H9 (cell line): ENCODE results near the gene PPP1R14B. TPM values are rescaled to one million over a fixed set of nuclear protein-coding genes. Genes with fewer than 3 reads are reported as not detected.
A peak's percentile ranks its signal among the peaks of the same experiment; 100 is the strongest.

Source experiments
- DNase-seq: peaks from one replicate; pipeline ENCODE4 v3.0.0-alpha.2; 2017
- H2AFZ ChIP-seq: one replicate; pipeline ENCODE4 v1.6.1; 2013; ENCODE audit warnings: mild to moderate bottlenecking, low read length, control low read depth, moderate library complexity
- H2AK5ac ChIP-seq: 2 replicates; pipeline ENCODE4 v1.6.1; 2013; ENCODE audit warnings: low read length, control low read depth, mixed read lengths; ENCODE audit not compliant: insufficient read length
- H2BK120ac ChIP-seq: one replicate; pipeline ENCODE4 v1.6.1; 2013; ENCODE audit warnings: low read depth, mild to moderate bottlenecking, low read length, control low read depth, inconsistent platforms; ENCODE audit not compliant: poor library complexity, severe bottlenecking
- H2BK12ac ChIP-seq: 2 replicates; pipeline ENCODE4 v1.6.1; 2013; ENCODE audit warnings: low read length, control low read depth, mixed read lengths, low read depth; ENCODE audit not compliant: insufficient read length
- H2BK15ac ChIP-seq: 2 replicates; pipeline ENCODE4 v1.6.1; 2013; ENCODE audit warnings: low read depth, low read length, control low read depth
- H2BK20ac ChIP-seq: one replicate; pipeline ENCODE4 v1.6.1; 2013; ENCODE audit warnings: low read depth, mild to moderate bottlenecking, low read length, control low read depth, inconsistent platforms; ENCODE audit not compliant: poor library complexity, severe bottlenecking
- H2BK5ac ChIP-seq: 2 replicates; pipeline ENCODE4 v1.6.1; 2013; ENCODE audit warnings: low read length, control low read depth, mixed read lengths; ENCODE audit not compliant: insufficient read length
- H3K14ac ChIP-seq: 2 replicates; pipeline ENCODE4 v1.6.1; 2013; ENCODE audit warnings: low read length, control low read depth; ENCODE audit not compliant: insufficient read depth
- H3K18ac ChIP-seq: 2 replicates; pipeline ENCODE4 v1.6.1; 2013; ENCODE audit warnings: low read depth, mild to moderate bottlenecking, mixed read lengths, low read length, control low read depth; ENCODE audit not compliant: insufficient read length
- H3K23ac ChIP-seq: 2 replicates; pipeline ENCODE4 v1.6.1; 2013; ENCODE audit warnings: low read length, control low read depth, mixed read lengths, low read depth; ENCODE audit not compliant: insufficient read length
- H3K23me2 ChIP-seq: 2 replicates; pipeline ENCODE4 v1.6.1; 2013; ENCODE audit warnings: low read depth, mild to moderate bottlenecking, mixed read lengths, low read length, control low read depth; ENCODE audit not compliant: insufficient read length, poor library complexity, severe bottlenecking
- H3K27ac ChIP-seq: 2 replicates; pipeline ENCODE4 v1.5.1; 2013; ENCODE audit warnings: low read length, control low read depth, mixed read lengths, low read depth; ENCODE audit not compliant: insufficient read length
- H3K27me3 ChIP-seq: 2 replicates; pipeline ENCODE4 v1.6.1; 2013; ENCODE audit warnings: low read length, control low read depth, inconsistent platforms; ENCODE audit not compliant: insufficient read depth
- H3K4ac ChIP-seq: 2 replicates; pipeline ENCODE4 v1.6.1; 2013; ENCODE audit warnings: low read depth, mild to moderate bottlenecking, control low read depth, inconsistent platforms, low read length, moderate library complexity
- H3K4me1 ChIP-seq: 2 replicates; pipeline ENCODE4 v1.6.1; 2013; ENCODE audit warnings: low read length, control low read depth, inconsistent platforms; ENCODE audit not compliant: insufficient read depth
- H3K4me2 ChIP-seq: 2 replicates; pipeline ENCODE4 v1.6.1; 2013; ENCODE audit warnings: low read length, control low read depth, mixed read lengths; ENCODE audit not compliant: insufficient read length, insufficient read depth
- H3K56ac ChIP-seq: 2 replicates; pipeline ENCODE4 v1.6.1; 2013; ENCODE audit warnings: low read depth, mild to moderate bottlenecking, mixed read lengths, low read length, control low read depth; ENCODE audit not compliant: insufficient read length
- H3K79me1 ChIP-seq: 2 replicates; pipeline ENCODE4 v1.6.1; 2013; ENCODE audit warnings: low read depth, mild to moderate bottlenecking, moderate library complexity, low read length, control low read depth, inconsistent platforms; ENCODE audit not compliant: insufficient read depth, poor library complexity, severe bottlenecking
- H3K79me2 ChIP-seq: 2 replicates; pipeline ENCODE4 v1.6.1; 2013; ENCODE audit warnings: low read length, control low read depth, inconsistent platforms; ENCODE audit not compliant: insufficient read depth
- H3K9ac ChIP-seq: 2 replicates; pipeline ENCODE4 v1.6.1; 2013; ENCODE audit warnings: low read length, control low read depth, mixed read lengths; ENCODE audit not compliant: insufficient read length; ENCODE audit errors: extremely low read depth
- H3K9me3 ChIP-seq: one replicate; pipeline ENCODE4 v1.6.1; 2013; ENCODE audit warnings: low read depth, low read length, inconsistent platforms; ENCODE audit not compliant: control insufficient read depth
- H3T11ph ChIP-seq: one replicate; pipeline ENCODE4 v1.6.1; 2013; ENCODE audit warnings: mild to moderate bottlenecking, low read length, control low read depth, inconsistent platforms
- H4K20me1 ChIP-seq: one replicate; pipeline ENCODE4 v1.6.1; 2013; ENCODE audit not compliant: control insufficient read depth, insufficient read length, insufficient read depth
- H4K5ac ChIP-seq: 2 replicates; pipeline ENCODE4 v1.6.1; 2013; ENCODE audit warnings: low read depth, mild to moderate bottlenecking, mixed read lengths, low read length, control low read depth; ENCODE audit not compliant: insufficient read length
- H4K8ac ChIP-seq: replicated peaks from 2 replicates; pipeline ENCODE4 v1.6.1; 2013; ENCODE audit warnings: low read length, control low read depth, mixed read lengths, low read depth; ENCODE audit not compliant: insufficient read length
- H4K91ac ChIP-seq: 2 replicates; pipeline ENCODE4 v1.6.1; 2013; ENCODE audit warnings: low read depth, mild to moderate bottlenecking, moderate library complexity, mixed read lengths, low read length, control low read depth; ENCODE audit not compliant: insufficient read length
- H3K27ac Mint-ChIP-seq, 3 experiments: 2 replicates in 2 of 3; 3 replicates in 1 of 3; pipeline ENCODE4 v1.8.0; 2020 to 2021; ENCODE audit warnings: mixed read lengths in 3 of 3, mild to moderate bottlenecking in 1 of 3, moderate library complexity in 1 of 3
- H3K27me3 Mint-ChIP-seq: 2 replicates; pipeline ENCODE4 v1.8.0; 2021; ENCODE audit warnings: low read depth, mild to moderate bottlenecking, moderate library complexity, mixed read lengths
- H3K36me3 Mint-ChIP-seq, 3 experiments: 2 replicates in 2 of 3; 3 replicates in 1 of 3; pipeline ENCODE4 v1.8.0; 2020 to 2021; ENCODE audit warnings: low read depth in 3 of 3, mixed read lengths in 3 of 3; ENCODE audit not compliant: insufficient read depth in 1 of 3
- H3K4me1 Mint-ChIP-seq, 2 experiments: 2 replicates each; pipeline ENCODE4 v1.8.0; 2020; ENCODE audit warnings: mixed read lengths in 2 of 2
- H3K4me3 Mint-ChIP-seq, 2 experiments: 2 replicates in 1 of 2; 3 replicates in 1 of 2; pipeline ENCODE4 v1.8.0; 2020 to 2021; ENCODE audit warnings: mild to moderate bottlenecking in 2 of 2, mixed read lengths in 2 of 2, moderate library complexity in 1 of 2
- H3K9me3 Mint-ChIP-seq, 2 experiments: 2 replicates in 1 of 2; 3 replicates in 1 of 2; pipeline ENCODE4 v1.8.0; 2020; ENCODE audit warnings: mild to moderate bottlenecking in 2 of 2, mixed read lengths in 2 of 2, moderate library complexity in 1 of 2
- CTCF ChIP-seq: fragments of 200-600 bp; sonication (generic); conservative IDR thresholded peaks from 3 replicates; pipeline ENCODE4 v1.8.0; 2021; ENCODE audit warnings: antibody characterized with exemption, mild to moderate bottlenecking
- WGBS: extraction: QIAGEN DNeasy Blood & Tissue Kit; methylation state at CpG from one replicate; pipeline ENCODE4 v1.1.7; 2013; ENCODE audit warnings: missing lambda C conversion rate, low lambda C conversion rate, mixed read lengths; ENCODE audit not compliant: insufficient read length; ENCODE audit errors: extremely low coverage; 5-methylcytosine and 5-hydroxymethylcytosine counted together
- total RNA-seq: library from RNA; stranded (reverse); gene quantifications from 2 replicates; pipeline ENCODE4 v1.2.1, GENCODE V29; 2021

PPP1R14B gene
- total RNA-seq, 1 experiment from 2014 or later = 358 TPM

DNA sequence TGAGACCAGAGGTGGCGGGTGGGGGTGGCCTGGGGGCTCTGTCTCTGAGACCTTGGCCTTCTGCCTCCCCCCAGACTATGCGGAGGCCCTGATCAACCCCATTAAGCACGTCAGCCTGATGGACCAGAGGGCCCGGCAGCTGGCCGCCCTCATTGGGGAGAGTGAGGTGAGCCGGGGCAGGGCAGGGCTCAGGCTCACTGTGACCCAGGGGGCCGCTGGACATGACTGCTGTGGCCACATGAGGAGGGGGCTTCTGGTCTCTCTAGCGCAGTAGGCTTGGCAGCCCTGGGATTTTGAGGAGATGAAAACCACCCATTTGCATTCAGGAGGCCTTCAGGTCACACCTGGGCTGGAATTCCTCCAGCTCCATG lies 17.2 kb upstream of the PPP1R14B start:
- H3K4me2 ChIP-seq = no peak overlapping the region
- no peak overlapping the region for H2BK15ac ChIP-seq
- H3K27ac ChIP-seq = no peak overlapping the region
- no peak overlapping the region for H2BK5ac ChIP-seq
- no peak overlapping the region for H4K91ac ChIP-seq
- H3K9me3 ChIP-seq = no peaks in the 10 kb centered on the region
- H4K8ac ChIP-seq = no peak overlapping the region
- H4K5ac ChIP-seq = no peak overlapping the region
- H3K4ac ChIP-seq = no peak overlapping the region
- H2BK12ac ChIP-seq = no peak overlapping the region
- WGBS = no CpG with 5 or more reads among the region's 8 CpGs
- Mint-ChIP-seq H3K27me3 (no peaks in the 10 kb centered on the region), H3K4me3 (no peak overlapping the region), H3K27ac (peak overlapping the region in 1 of 3 experiments; percentile 44; a peak in 2 of 7 replicates), H3K9me3 (no peaks in the 10 kb centered on the region), H3K36me3 (peaks cover 39 to 84% (median 62%) of the 10 kb centered on the region in 3 experiments), H3K4me1 (peaks cover 9 to 19% of the 10 kb centered on the region in 2 experiments)
- H3K56ac ChIP-seq = no peak overlapping the region
- no peak overlapping the region for H2AFZ ChIP-seq
- no peak overlapping the region for H2BK120ac ChIP-seq
- no peaks in the 10 kb centered on the region for H3K79me1 ChIP-seq
- no peaks in the 10 kb centered on the region for H3K79me2 ChIP-seq
- H3K4me1 ChIP-seq = no peaks in the 10 kb centered on the region
- H3K18ac ChIP-seq = no peak overlapping the region
- no peak overlapping the region for H3T11ph ChIP-seq
- H3K9ac ChIP-seq = no peak overlapping the region
- no peak overlapping the region for H2BK20ac ChIP-seq
- no peak overlapping the region for H3K14ac ChIP-seq
- H4K20me1 ChIP-seq = no peaks in the 10 kb centered on the region
- H2AK5ac ChIP-seq = no peak overlapping the region
- peaks cover 4% of the 10 kb centered on the region for H3K23me2 ChIP-seq
- H3K23ac ChIP-seq = no peak overlapping the region
- no peaks in the 10 kb centered on the region for H3K27me3 ChIP-seq
- TF ChIP-seq CTCF = no peak
- DNase-seq = no peak
